ENCODE data around the gene COL23A1.

COL23A1 gene

DNA sequence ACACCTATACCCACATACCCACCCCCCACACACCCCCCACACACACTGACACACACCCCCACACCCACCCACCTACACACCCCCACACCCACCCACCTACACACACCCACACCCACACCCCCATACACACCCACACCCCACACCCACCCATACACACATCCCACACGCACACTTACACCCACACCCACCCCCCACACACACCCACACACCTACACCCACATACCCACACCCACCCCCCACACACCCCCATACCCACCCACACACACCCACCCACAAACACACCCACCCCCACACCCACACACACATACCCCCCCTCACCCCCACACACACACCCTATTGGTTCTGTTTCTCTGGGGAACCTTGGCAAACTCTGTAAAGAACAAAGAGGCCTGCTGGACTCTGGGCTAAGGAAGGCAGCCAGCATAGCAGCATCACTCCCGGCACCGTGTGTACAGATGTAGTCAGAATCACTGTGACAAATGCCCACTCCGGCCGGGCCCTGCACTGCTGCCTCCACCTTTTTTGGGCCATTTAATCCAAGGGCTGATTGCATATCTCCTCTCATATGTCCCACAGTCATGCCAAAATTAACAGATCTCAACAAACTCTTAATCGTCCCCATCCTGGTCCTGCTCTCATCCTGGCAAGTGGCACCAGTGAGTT, 42.3 kb downstream of the COL23A1 start:
- no peak overlapping the region for H3K27ac ChIP-seq
- H3K36me3 ChIP-seq, result no peaks in the 10 kb centered on the region
- peaks cover 0 to 18% of the 10 kb centered on the region in 2 donors for H3K27me3 ChIP-seq
- H3K9me3 ChIP-seq, result no peaks in the 10 kb centered on the region
- no peak for DNase-seq
- intact Hi-C loops (cut with DNase I; ENCODE audit: low total_unique reads), result no loop called here
- no peaks in the 10 kb centered on the region for H3K4me1 ChIP-seq
- no peak overlapping the region for H3K4me3 ChIP-seq
- TF ChIP-seq, protein P1, sequence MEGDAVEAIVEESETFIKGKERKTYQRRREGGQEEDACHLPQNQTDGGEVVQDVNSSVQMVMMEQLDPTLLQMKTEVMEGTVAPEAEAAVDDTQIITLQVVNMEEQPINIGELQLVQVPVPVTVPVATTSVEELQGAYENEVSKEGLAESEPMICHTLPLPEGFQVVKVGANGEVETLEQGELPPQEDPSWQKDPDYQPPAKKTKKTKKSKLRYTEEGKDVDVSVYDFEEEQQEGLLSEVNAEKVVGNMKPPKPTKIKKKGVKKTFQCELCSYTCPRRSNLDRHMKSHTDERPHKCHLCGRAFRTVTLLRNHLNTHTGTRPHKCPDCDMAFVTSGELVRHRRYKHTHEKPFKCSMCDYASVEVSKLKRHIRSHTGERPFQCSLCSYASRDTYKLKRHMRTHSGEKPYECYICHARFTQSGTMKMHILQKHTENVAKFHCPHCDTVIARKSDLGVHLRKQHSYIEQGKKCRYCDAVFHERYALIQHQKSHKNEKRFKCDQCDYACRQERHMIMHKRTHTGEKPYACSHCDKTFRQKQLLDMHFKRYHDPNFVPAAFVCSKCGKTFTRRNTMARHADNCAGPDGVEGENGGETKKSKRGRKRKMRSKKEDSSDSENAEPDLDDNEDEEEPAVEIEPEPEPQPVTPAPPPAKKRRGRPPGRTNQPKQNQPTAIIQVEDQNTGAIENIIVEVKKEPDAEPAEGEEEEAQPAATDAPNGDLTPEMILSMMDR (IDR thresholded peaks at IDR 0.05), result no peak

DNA sequence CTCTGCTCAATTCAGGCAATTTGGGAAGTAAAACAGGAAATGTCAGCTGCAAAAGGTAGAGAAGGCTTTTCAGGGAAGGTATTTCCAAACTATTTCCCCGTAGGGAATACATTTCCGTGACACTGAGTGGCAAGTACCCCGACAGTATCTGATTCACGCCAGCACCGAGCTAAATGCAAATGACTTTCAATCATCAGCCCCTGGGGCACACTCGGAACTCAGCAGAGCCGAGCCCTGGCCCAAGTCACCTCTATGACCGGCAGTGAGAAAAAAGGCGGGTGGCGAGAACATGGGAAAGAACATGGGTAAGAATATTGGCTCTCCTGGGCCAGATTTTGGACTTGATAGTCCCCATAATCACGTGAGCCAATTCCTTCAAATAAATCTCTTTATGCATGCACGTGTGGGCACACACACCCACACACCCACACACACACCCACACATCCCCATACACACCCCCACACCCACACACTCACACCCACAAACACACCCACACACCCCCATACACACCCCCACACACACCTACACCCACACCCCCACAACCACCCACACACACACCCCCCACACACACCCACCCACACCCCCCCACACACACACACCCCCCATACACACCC, 43.0 kb downstream of the COL23A1 start:
- no peak for DNase-seq
- H3K4me1 ChIP-seq, result no peaks in the 10 kb centered on the region
- no peak overlapping the region for H3K27ac ChIP-seq
- peaks cover 0 to 17% of the 10 kb centered on the region in 2 donors for H3K27me3 ChIP-seq
- no peak overlapping the region for H3K4me3 ChIP-seq
- intact Hi-C loops (cut with DNase I; ENCODE audit: low total_unique reads), result no loop called here
- no peaks in the 10 kb centered on the region for H3K9me3 ChIP-seq
- TF ChIP-seq, protein P1 (IDR thresholded peaks at IDR 0.05), result no peak
- no peaks in the 10 kb centered on the region for H3K36me3 ChIP-seq

DNA sequence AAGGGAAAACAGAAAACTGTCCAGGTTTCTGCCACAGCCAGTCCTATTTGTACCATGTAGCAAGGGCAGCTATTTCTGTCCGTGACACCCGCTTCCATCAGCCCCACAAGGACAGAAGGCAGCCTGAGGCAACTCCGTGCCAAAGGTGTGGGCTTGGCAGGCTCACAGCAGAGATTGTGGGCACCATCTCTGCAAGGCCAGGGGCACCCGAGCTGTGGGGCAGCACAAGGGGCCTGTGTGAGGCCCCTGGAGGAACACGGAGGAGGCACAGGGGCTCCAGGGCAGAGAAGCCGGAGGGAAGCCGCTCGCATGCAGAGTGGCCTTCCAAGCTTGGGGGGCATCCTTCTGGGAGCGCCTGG, 43.5 kb downstream of the COL23A1 start:
- TF ChIP-seq, protein P1 (IDR thresholded peaks at IDR 0.05), result no peak
- intact Hi-C loops (cut with DNase I; ENCODE audit: low total_unique reads), result no loop called here
- no peak for DNase-seq

DNA sequence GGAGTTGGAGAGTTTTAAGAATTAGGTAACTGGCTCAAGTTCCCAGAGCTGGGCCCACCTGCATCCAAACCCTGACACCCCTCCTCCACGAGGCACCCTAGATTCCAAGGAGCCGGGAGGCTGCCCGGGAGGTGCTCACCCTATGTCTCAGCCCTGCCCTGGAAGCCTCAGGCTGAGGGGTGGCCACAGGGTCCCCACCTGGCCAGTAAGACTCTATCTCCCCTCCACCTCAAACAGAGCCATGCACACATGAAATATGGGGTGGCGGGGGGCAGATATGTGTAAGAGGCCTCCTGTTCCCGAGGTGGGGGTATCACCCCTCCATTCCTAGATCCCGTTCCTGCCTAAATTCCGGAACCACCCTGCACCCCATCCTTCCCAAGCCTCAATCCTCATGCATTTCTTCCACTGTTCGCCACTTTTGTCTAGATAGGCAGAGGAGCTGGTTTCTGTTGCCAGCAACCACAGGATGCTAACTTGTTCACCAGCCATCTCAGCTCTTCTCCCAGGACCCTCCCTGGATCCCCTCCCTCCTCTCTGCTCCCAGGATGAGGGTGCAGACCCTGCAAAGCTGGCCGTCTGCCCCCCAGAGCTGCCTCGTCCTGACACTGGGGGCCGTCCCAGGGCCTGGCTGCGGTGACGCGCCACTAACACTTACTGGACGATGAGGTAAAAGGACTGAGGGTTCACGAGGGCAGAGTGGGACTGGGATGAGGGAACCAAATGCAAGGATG, 44.1 kb downstream of the COL23A1 start:
- TF ChIP-seq, protein P1 (IDR thresholded peaks at IDR 0.05), result no peak
- H3K4me1 ChIP-seq, result no peaks in the 10 kb centered on the region
- no peak overlapping the region for H3K27ac ChIP-seq
- no peaks in the 10 kb centered on the region for H3K9me3 ChIP-seq
- H3K36me3 ChIP-seq, result no peaks in the 10 kb centered on the region
- H3K4me3 ChIP-seq, result no peak overlapping the region
- intact Hi-C loops (cut with DNase I; ENCODE audit: low total_unique reads), result no loop called here
- H3K27me3 ChIP-seq, result peaks cover 0 to 11% of the 10 kb centered on the region in 2 donors
- DNase-seq, result no peak

More for the DNA sequence above, 43.5 kb downstream of the COL23A1 start:
- Histone ChIP-seq H3K4me3 (no peak overlapping the region), H3K27me3 (peaks cover 0 to 12% of the 10 kb centered on the region in 2 donors), H3K27ac (no peak overlapping the region), H3K4me1 (no peaks in the 10 kb centered on the region), H3K9me3 (no peaks in the 10 kb centered on the region), H3K36me3 (no peaks in the 10 kb centered on the region)

DNA sequence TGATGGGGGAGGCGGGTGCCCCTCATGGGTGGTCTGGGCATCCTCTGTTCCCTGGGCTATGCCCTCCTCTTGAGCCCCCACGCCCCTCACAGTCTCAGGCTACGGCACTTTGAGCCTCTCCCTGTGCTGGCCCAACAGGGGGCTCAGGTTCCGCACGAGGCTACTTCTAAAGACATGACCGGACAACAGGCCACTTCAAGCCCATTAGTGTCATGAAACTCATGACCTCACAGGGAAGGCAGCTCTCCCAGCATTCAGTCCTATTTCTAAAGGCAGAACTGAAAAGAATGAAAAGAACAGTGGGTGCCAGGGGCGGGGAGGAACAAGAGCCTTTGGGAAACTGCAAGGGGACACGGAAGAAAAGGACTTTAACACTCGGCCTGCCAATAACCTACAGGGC, 45.0 kb downstream of the COL23A1 start:
- no peaks in the 10 kb centered on the region for H3K36me3 ChIP-seq
- intact Hi-C loops (cut with DNase I; ENCODE audit: low total_unique reads), result no loop called here
- no peak for DNase-seq

More for the DNA sequence above, 45.0 kb downstream of the COL23A1 start:
- Histone ChIP-seq H3K27ac (no peak overlapping the region), H3K9me3 (no peaks in the 10 kb centered on the region), H3K27me3 (peaks cover 0 to 11% of the 10 kb centered on the region in 2 donors), H3K4me3 (no peak overlapping the region), H3K4me1 (no peaks in the 10 kb centered on the region)
- TF ChIP-seq, protein P1 (IDR thresholded peaks at IDR 0.05), result no peak

Data from tibial artery (tissue), 4 donors.